HCT116 (cell line): ENCODE data around the gene CAB39. TPM values are rescaled to one million over a fixed set of nuclear protein-coding genes. Genes with fewer than 3 reads are reported as not detected.

Experiments used
- ATAC-seq: fragments of 200-7000 bp; cut with Tn5 transposase; 2 replicates; pipeline ENCODE4 v1.9.1; 2020; ENCODE audit warnings: mild to moderate bottlenecking, moderate library complexity
- BruUV-seq: library from RNA; stranded (reverse); fragments of 400-500 nt; replicated peaks from 2 replicates; lab custom pipeline; 2021; lab: Mats Ljungman, UMichigan
- CTCF ChIA-PET: fragments of 300-600 bp; sonication (Branson Sonifier 250); formaldehyde crosslinking; loops from one replicate; lab custom pipeline; 2021; ENCODE audit warnings: antibody characterized with exemption; lab: Charles Lee
- POLR2A ChIA-PET: fragments of 300-600, 350-600 bp; sonication (Branson Sonifier 250); formaldehyde crosslinking; loops from one replicate; lab custom pipeline; 2021; ENCODE audit warnings: antibody characterized with exemption; lab: Charles Lee
- RAD21 ChIA-PET, 2 experiments: fragments of 300-600 bp; sonication (Branson Sonifier 250); formaldehyde crosslinking; loops; one replicate each; lab custom pipeline; 2023; ENCODE audit warnings: low total read pairs in 2 of 2; ENCODE audit not compliant: uncharacterized antibody in 2 of 2, unreplicated experiment in 2 of 2, low non-redundant PET in 1 of 2; lab: Charles Lee
- DNase-seq: peaks from one replicate; pipeline ENCODE4 v3.0.0-alpha.2; 2010; ENCODE audit warnings: low read depth, low spot score
- H2AFZ ChIP-seq: fragments of 200-600 bp; shearing (Covaris generic), sonication (generic); 2 replicates; pipeline ENCODE4 v1.6.1; 2017; ENCODE audit warnings: low read depth, mixed run types, mixed read lengths, antibody characterized with exemption, low read length; ENCODE audit not compliant: poor library complexity, severe bottlenecking
- H3K27ac ChIP-seq: 2 replicates; pipeline ENCODE4 v1.5.1; 2012; ENCODE audit warnings: low read depth, low read length
- H3K27me3 ChIP-seq: fragments of 200-600 bp; sonication (generic); 2 replicates; pipeline ENCODE4 v1.6.1; 2016; ENCODE audit warnings: mixed run types, low read length, mixed read lengths; ENCODE audit not compliant: insufficient read depth
- H3K36me3 ChIP-seq, 2 experiments: fragments of 200-500 bp in 1 of 2; fragments of 200-600 bp in 1 of 2; sonication (Bioruptor generic) in 1 of 2; sonication (generic) in 1 of 2; 2 replicates each; pipeline versions ENCODE4 v1.5.1 to v1.6.1; 2014 to 2016; ENCODE audit warnings: low read length in 2 of 2, inconsistent platforms in 1 of 2, mixed read lengths in 1 of 2, mixed run types in 1 of 2; ENCODE audit not compliant: insufficient read depth in 2 of 2, control insufficient read depth in 1 of 2
- H3K4me1 ChIP-seq, 2 experiments: fragments of 200-600 bp in 1 of 2; sonication (generic) in 1 of 2; 2 replicates each; pipeline versions ENCODE4 v1.5.1 to v1.6.1; 2012 to 2017; ENCODE audit warnings: low read length in 2 of 2, inconsistent platforms in 1 of 2, mild to moderate bottlenecking in 1 of 2, mixed read lengths in 1 of 2, mixed run types in 1 of 2, moderate library complexity in 1 of 2; ENCODE audit not compliant: insufficient read depth in 2 of 2, control insufficient read depth in 1 of 2
- H3K4me2 ChIP-seq: fragments of 200-600 bp; sonication (generic); 2 replicates; pipeline ENCODE4 v1.6.1; 2017; ENCODE audit warnings: mixed run types, low read length, mixed read lengths
- H3K4me3 ChIP-seq, 2 experiments: fragments of 200-600 bp in 1 of 2; sonication (generic) in 1 of 2; replicated peaks in 1 of 2; 2 replicates each; pipeline ENCODE4 v1.5.1; 2011 to 2016; ENCODE audit warnings: low read length in 2 of 2, control low read depth in 1 of 2, low read depth in 1 of 2, mild to moderate bottlenecking in 1 of 2, mixed read lengths in 1 of 2, mixed run types in 1 of 2
- H3K79me2 ChIP-seq: fragments of 200-600 bp; sonication (generic); 2 replicates; pipeline ENCODE4 v1.6.1; 2017; ENCODE audit warnings: mild to moderate bottlenecking, mixed run types, low read length, moderate library complexity, mixed read lengths; ENCODE audit not compliant: insufficient read depth
- H3K9ac ChIP-seq: fragments of 200-600 bp; sonication (generic); 2 replicates; pipeline ENCODE4 v1.6.1; 2016; ENCODE audit warnings: low read length, mixed read lengths
- H3K9me2 ChIP-seq: fragments of 200-600 bp; sonication (generic), shearing (Covaris generic); 2 replicates; pipeline ENCODE4 v1.6.1; 2017; ENCODE audit warnings: mixed run types, mild to moderate bottlenecking, moderate library complexity; ENCODE audit not compliant: insufficient read depth
- H3K9me3 ChIP-seq, 2 experiments: fragments of 200-500 bp in 1 of 2; fragments of 200-600 bp in 1 of 2; sonication (Bioruptor generic) in 1 of 2; sonication (generic) in 1 of 2; 2 replicates each; pipeline ENCODE4 v1.6.1; 2014 to 2017; ENCODE audit warnings: low read length in 2 of 2, mixed read lengths in 2 of 2, inconsistent platforms in 1 of 2, low read depth in 1 of 2, mild to moderate bottlenecking in 1 of 2, mixed run types in 1 of 2, moderate library complexity in 1 of 2; ENCODE audit not compliant: control insufficient read depth in 1 of 2, insufficient read depth in 1 of 2
- H4K20me1 ChIP-seq: fragments of 200-600 bp; sonication (generic), shearing (Covaris generic); 2 replicates; pipeline ENCODE4 v1.6.1; 2017; ENCODE audit warnings: mixed run types, mild to moderate bottlenecking, moderate library complexity; ENCODE audit not compliant: insufficient read depth
- ATF3 ChIP-seq: IDR thresholded peaks from 2 replicates; pipeline ENCODE4 v1.6.1; 2012
- CBX3 ChIP-seq: IDR thresholded peaks from 2 replicates; pipeline ENCODE4 v1.6.1; 2012; ENCODE audit warnings: low read depth
- ELF1 ChIP-seq: IDR thresholded peaks from 2 replicates; pipeline ENCODE4 v1.6.1; 2012; ENCODE audit warnings: low read depth, borderline replicate concordance
- EZH2phosphoT487 ChIP-seq: fragments of 200-600 bp; IDR thresholded peaks from 2 replicates; pipeline ENCODE4 v1.6.1; 2018; ENCODE audit warnings: antibody characterized with exemption, borderline replicate concordance
- FOSL1 ChIP-seq: IDR thresholded peaks from 2 replicates; pipeline ENCODE4 v1.6.1; 2012; ENCODE audit warnings: low read depth
- JUND ChIP-seq: IDR thresholded peaks from 2 replicates; pipeline ENCODE4 v1.6.1; 2012
- MAX ChIP-seq: IDR thresholded peaks from 2 replicates; pipeline ENCODE4 v1.6.1; 2012
- POLR2AphosphoS5 ChIP-seq: IDR thresholded peaks from 2 replicates; pipeline ENCODE4 v1.6.1; 2011; ENCODE audit warnings: mild to moderate bottlenecking, low read depth, low read length, moderate library complexity
- RAD21 ChIP-seq: IDR thresholded peaks from 2 replicates; pipeline ENCODE4 v1.6.1; 2012; ENCODE audit warnings: low read depth, mild to moderate bottlenecking
- REST ChIP-seq: IDR thresholded peaks from 2 replicates; pipeline ENCODE4 v1.6.1; 2012; ENCODE audit warnings: low read depth
- SIN3A ChIP-seq: IDR thresholded peaks from 2 replicates; pipeline ENCODE4 v1.6.1; 2012; ENCODE audit warnings: low read depth
- SP1 ChIP-seq: IDR thresholded peaks from 2 replicates; pipeline ENCODE4 v1.6.1; 2012; ENCODE audit warnings: low read depth
- SRF ChIP-seq: IDR thresholded peaks from 2 replicates; pipeline ENCODE4 v1.6.1; 2012; ENCODE audit warnings: low read depth
- ZBTB33 ChIP-seq: IDR thresholded peaks from 2 replicates; pipeline ENCODE4 v1.6.1; 2011; ENCODE audit warnings: mild to moderate bottlenecking, low read length, moderate library complexity; ENCODE audit not compliant: insufficient replicate concordance; ENCODE audit errors: extremely low read depth
- intact Hi-C: fragments of 100-400 bp; cut with micrococcal nuclease; formaldehyde crosslinking; loops from 2 replicates; pipeline ENCODE4 v1.10.0; 2022
- total RNA-seq: library from RNA; stranded (reverse); gene quantifications from one replicate; pipeline ENCODE4 v1.2.1, GENCODE V29; 2021; ENCODE audit not compliant: unreplicated experiment

Gene CAB39
- total RNA-seq, 1 experiment from 2014 or later: 63.6 TPM

- TF ChIP-seq MAX: no peak
Observed at GRCh38 chr2:230824406-230824978, 111.8 kb downstream of the CAB39 start (continued).

- no peak for ATAC-seq
- H2AFZ ChIP-seq: no peak overlapping the region
- intact Hi-C loops: no loop called here
Observed at GRCh38 chr2:230825354-230825753, 112.7 kb downstream of the CAB39 start.

GRCh38 chr2:230827774-230828271 is 115.2 kb downstream of the CAB39 start:
- H2AFZ ChIP-seq: no peak overlapping the region
- ChIA-PET POLR2A (no interaction called here), CTCF (no interaction called here), RAD21 (no interaction called here)
- no peak overlapping the region for H3K4me2 ChIP-seq
- H3K9me3 ChIP-seq: no peaks in the 10 kb centered on the region
- ATAC-seq: no peak
- no peak overlapping the region for H3K9ac ChIP-seq
- no peak overlapping the region for H3K4me3 ChIP-seq
- no peaks in the 10 kb centered on the region for H3K36me3 ChIP-seq
- DNase-seq: no peak
- H3K9me2 ChIP-seq: no peaks in the 10 kb centered on the region
- H3K79me2 ChIP-seq: no peaks in the 10 kb centered on the region
- BruUV-seq: no TSS peak
- no peaks in the 10 kb centered on the region for H3K27me3 ChIP-seq
- H3K27ac ChIP-seq: no peak overlapping the region
- H3K4me1 ChIP-seq: peaks cover 0 to 3% of the 10 kb centered on the region in 2 experiments; a peak in 1 of 4 replicates
- H4K20me1 ChIP-seq: no peaks in the 10 kb centered on the region
- intact Hi-C loops: no loop called here
- TF ChIP-seq ZBTB33 (no peak), RAD21 (no peak), SRF (no peak), ATF3 (no peak), ELF1 (no peak), REST (no peak), MAX (no peak)

More at GRCh38 chr2:230825354-230825753, 112.7 kb downstream of the CAB39 start:
- DNase-seq: no peak
- RAD21 ChIA-PET: interaction anchor here in 1 of 2 experiments (0.7 kb wide), 1 partner anchor 117 kb away, joined by 4 read pairs; no protein-coding TSS in a partner anchor
- Histone ChIP-seq H3K4me1 (peaks cover 0 to 3% of the 10 kb centered on the region in 2 experiments; a peak in 1 of 4 replicates), H3K79me2 (no peaks in the 10 kb centered on the region), H3K9me3 (no peaks in the 10 kb centered on the region), H3K4me2 (no peak overlapping the region), H3K9me2 (no peaks in the 10 kb centered on the region), H3K27ac (no peak overlapping the region), H3K36me3 (no peaks in the 10 kb centered on the region), H3K9ac (no peak overlapping the region), H3K27me3 (no peaks in the 10 kb centered on the region), H3K4me3 (no peak overlapping the region), H4K20me1 (no peaks in the 10 kb centered on the region)
- TF ChIP-seq SIN3A: no peak
- no peak for TF ChIP-seq FOSL1
- TF ChIP-seq SP1: no peak
- no peak for TF ChIP-seq SRF
- no peak for TF ChIP-seq ELF1
- no peak for TF ChIP-seq EZH2phosphoT487
- TF ChIP-seq POLR2AphosphoS5: no peak
- TF ChIP-seq JUND: no peak
- no peak for TF ChIP-seq CBX3
- no TSS peak for BruUV-seq
- POLR2A ChIA-PET: no interaction called here
- CTCF ChIA-PET: no interaction called here
